HG02678 (cell line): Measurements from ENCODE around the gene ZNF436.

Experiments
- ATAC-seq: cut with Tn5 transposase; IDR thresholded peaks from one replicate; pipeline ENCODE4 v1.9.1; 2021; ENCODE audit warnings: mild to moderate bottlenecking, moderate library complexity; ENCODE audit not compliant: unreplicated experiment

ZNF436 gene

DNA sequence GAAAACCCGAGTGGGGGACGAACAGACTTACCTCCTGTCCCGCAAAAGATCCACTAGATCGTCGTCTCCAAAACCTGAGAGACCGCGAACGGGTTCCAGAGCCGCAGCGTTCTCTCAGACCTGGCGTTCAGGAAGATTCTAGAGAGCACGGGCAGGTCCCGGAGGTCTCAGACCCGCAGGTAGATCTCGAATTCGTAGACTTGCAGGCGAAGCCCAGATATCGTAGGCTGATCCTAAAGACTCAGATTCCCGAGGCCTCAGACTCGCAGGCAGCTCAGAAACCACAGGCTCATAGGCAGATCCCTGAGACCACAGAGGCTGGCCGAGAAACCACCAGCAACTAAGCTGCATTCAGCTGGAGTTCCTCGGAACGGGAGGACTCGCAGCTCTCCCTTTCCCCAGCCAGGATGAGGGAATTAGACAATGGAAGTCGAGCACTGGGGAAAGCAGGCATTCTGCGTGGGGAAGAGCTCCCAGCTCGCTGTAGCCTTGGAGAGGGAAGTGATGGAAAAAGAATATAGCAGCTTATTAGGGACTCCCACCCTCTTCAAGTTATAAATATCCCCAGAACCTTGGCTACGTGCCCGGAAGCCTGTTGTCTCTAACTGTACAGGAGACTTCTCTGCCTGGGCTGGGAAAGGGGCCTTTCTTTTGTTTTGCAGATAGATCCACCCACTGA, at the start of gene ZNF436:
ZNF436 (minus strand) TSS at position 502 of the 679 bp plus-strand sequence. CDS start 1,831 bp downstream, outside the sequence.
- no peak for ATAC-seq

DNA sequence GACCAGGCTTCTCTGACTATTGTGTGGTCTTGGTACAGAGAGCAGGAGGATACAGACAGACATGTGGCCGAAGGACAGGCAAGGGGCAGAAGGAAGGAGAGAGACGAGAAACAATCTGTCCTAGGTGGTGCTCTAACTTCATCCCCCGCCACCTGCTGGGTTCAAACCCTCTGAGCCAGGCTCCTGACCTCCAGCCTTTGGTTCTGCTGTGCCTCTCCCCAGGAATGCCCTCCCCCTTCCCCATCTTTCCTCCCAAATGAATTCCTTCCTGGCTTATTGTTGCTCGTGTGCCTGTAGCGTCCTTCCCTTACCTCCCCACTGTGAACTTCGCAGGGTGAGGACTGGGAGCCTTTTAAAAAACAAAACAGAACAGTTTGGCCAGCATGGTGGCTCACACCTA, 49.5 kb upstream of the ZNF436 start:
- ATAC-seq = no peak

DNA sequence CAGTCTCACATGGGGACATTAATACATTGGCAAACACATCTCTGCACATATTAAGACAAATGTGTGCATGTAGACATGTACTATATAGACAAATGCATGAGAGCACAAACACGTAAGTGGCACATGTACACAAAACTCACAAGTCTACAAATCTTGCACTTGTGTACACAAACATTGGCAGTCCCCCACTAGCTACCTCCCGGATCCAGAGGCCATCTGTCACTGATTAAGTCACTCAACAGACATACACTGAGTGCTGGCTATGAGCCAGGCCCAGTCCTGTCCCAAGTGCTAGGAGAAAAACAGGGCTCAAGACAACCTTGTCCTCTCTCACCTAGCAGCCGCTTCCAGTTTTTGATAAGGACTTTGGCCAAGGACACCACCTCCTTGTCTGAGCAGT, 47.9 kb upstream of the ZNF436 start:
- ATAC-seq = no peak

DNA sequence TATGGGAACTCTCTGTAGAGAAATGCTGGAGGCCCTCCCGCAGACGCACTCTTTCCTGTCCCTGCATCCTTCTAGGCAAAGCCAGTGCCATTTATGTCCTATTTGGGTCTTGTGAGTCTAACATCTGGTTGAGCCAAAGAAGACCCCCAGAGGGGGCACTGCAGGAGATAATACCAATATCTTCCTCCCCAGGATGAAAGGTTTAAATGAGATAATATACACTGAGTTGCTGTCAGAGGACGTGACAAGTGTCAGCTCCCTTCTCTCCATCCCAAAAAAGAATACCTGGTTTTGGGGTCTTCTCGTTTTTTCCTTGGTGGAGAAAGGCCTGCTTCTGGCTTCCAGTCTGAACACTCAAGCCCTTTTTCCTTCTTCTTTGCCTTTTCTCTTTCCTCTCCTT, 47.3 kb upstream of the ZNF436 start:
- ATAC-seq = no peak

DNA sequence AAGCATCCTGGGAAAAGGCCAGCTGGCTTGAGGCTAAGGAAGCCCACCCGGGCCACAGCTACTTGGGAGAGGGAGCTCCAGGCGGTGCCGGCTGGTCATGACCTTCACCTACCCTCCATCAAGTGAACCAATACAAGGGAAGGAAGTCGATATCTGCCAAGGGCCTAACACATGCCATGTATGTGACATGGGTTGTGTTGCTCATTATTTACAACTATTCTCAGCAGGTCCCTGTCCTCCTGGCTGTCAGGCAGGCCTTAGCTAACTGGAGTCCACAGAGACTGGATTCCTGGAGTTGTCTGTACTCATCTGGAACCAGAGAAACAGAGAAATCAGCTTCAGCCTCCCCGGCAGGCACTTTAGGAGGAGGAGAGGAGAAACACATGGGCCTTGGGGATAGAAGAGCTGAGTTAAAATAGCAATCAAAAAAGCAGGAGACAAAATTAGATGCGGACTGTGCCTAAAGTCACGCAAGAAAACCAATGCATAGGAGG, 39.2 kb upstream of the ZNF436 start:
- ATAC-seq = no peak

DNA sequence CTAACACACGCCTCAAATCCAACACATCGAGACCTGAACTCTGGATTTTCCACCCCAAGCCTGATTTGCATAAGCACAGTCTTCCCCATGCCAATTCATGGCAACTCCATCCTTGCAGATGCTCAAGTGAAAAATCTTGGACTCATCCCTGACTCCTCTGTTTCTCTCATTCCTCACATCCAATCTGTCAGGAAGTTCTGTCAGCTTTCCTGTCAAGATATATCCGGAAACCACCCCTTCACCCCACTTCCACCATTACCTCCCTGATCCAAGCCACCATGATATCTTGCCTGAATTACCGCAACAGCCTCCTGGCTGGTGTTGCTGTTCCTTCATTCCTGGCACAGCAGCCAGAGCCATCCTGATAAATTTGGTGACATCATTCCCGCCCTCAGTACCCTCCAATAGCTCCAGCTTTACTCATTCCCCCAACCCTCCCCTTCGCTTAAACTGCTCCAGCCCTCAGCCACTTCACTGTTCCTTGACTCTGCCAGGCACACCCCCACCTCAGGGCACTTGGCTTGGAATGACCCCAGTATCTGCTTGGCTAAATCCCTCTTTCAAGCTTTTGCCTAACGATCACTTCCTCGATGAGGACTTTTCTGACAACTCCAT, 37.5 kb upstream of the ZNF436 start:
- no peak for ATAC-seq

DNA sequence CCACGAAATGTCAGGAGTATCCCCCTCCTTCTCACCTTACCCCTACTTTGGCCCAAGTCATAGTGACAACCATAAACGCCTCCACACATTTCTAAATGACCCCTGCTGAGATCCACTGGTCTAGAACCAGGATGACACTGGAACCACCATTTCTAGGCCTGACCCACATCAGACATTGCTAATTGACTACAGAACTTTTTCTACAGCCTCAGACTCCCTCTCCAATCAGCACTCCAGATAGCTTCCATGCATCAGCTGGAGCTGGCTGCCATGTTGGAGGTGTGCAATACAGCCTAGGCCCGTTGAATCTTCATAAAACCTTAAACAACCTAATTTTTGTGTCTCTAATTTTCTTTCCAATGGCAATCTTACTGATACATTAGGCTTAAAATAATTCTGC, 36.3 kb upstream of the ZNF436 start:
- ATAC-seq = no peak

DNA sequence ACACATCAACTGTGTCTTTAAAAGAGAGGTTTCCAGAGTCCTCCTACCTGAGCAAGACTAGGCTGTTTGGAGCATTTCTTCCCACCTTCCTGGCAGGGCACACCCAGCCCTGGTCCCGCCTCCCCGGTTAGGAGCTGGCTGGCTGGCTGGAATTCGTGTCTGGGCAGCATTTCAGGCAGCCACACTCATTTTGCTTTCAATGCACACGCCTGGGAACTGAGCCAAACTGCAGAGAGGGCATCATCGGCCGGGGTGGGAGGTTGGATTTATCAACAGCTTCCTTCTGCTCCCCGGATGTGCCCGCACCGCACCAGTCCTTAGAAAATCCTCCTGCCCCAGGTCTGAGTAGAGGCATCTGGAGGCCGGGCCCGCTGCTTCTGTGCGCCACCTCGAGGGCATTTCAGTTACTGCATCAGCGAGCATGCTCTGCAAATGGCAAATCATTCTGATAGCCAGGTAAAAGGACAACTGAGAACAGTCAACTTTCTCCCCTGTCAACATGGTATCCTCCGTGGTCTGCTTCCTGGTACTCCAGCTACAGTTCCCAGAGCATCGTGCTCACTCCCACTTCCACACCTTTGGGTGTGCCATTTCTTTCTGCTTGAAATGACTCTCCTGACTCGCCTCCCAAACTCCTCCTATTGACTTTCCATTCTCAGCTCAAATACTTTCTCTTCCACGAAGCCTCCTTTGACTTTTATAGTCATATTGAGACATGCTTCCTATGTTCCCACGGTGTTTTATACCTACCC, 34.3 kb upstream of the ZNF436 start:
- ATAC-seq = no peak

DNA sequence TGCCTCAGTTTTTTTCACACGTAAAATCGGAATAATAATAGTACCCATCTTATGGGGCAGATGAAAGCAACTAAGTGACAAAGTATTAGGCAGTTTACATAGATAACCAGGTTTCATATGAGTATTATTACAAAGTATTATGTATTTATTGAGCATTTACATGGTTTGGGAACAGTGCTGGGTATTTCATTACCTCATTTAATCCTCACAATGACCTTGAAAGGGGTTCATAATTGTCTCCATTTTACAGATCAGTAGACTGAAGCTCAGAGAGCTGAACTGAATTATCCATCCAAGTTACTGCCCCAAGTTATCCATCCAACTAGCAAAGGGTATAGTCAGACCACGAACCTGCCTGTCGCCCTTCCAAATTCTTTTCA, 33.7 kb upstream of the ZNF436 start:
- ATAC-seq = no peak

DNA sequence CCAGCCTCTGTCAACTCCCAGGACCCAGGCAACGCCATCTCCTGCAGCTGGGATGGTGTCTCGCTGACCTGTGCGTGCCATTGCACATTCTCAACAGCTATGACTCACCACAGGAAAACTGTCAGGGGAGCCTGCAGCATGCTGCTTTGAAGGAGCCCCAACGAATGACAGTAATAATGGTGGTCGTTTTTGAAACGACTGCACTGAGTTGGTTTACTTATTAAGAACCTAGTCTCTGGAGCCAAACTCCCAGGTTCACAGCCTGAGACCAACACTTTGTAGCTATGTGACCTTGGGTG, 33.4 kb upstream of the ZNF436 start:
- ATAC-seq = no peak

DNA sequence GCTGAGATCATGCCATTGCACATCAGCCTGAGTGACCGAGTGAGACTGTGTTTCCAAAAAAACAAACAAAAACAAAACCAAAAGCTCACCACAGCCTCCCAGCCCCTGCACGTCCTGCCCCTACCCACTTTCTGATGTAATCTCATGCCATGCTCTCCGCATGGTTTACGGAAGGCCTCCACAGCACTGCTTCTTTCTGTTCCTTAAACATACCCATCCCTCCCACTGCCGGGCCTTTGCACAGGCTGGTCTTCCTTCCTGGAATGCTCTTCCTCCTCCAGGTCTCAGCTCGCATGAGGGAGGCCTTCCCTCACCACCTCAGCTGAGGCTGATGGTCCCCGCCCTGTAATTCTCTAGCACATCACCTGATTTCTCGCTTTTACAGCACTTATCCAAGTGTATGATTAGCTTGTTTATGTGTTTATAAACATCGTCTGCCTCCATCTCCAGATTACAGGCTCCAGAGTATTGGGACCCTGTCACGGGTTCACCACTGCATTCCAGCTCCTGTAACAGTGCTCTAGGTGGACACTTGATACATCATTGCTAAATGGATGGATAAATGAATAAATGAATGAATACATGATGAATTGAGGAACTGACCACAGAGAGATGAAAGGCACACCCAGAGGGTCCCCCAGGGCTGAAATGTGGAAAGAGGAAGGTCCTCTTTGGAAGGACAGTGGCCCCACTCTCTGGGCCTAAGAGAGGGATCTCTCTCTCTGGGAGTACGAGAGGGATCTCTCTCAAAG, 32.8 kb upstream of the ZNF436 start:
- ATAC-seq = no peak

DNA sequence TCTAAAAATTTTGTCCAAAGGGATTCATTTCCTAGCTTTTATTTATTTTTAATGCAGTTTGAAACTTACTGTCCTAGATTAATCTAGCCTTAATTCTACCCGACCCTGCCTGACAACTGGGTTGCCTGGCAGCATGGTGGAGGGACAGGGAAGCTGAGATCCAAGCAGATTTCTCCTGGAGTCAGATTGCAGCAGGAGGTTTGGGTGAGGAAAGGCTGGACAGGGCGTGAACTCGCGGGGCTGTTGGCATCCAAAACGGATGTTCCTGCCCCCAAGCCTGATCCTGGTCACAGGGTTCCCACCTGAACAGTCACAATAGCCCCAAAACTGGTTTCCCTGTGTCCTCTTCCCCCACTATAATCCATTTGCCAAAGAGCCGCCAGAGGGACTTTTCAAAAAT, 31.7 kb upstream of the ZNF436 start:
- no peak for ATAC-seq

DNA sequence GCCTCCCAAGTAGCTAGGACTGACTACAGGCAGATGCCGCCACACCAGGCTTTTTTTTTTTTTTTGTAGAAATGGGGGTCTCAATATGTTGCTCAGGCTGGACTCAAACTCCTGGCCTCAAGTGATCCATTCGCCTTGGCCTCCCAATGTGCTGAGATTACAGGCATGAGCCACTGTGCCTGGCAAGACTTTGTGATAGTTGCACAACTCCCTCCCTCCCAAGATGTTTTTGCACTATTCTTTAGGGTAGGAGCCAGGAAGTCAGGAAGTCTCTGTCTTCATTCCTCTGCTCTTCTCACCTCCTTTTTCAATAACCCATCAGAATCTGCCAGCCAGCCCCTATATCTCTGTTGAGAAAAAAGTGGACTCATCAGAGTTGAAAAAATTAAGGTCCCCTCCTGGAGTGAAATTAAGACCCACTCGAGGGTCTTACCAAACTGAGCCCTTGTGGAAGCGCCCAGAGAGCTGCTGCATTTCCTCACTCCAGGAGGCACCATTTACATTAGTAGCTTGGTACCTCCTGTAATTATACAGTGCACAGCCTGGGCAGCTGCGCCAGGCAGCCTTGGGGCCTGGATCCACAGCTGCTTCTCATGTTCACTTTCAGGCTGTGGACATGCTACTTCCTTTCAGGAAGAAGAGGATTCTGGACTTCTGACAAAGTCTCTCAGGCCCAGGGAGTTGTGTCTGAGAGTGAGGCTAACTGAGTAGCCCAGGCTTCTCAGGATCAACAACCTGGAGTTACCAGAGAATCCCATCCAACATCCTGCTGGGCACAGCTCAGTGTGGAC, 30.9 kb upstream of the ZNF436 start:
- no peak for ATAC-seq

DNA sequence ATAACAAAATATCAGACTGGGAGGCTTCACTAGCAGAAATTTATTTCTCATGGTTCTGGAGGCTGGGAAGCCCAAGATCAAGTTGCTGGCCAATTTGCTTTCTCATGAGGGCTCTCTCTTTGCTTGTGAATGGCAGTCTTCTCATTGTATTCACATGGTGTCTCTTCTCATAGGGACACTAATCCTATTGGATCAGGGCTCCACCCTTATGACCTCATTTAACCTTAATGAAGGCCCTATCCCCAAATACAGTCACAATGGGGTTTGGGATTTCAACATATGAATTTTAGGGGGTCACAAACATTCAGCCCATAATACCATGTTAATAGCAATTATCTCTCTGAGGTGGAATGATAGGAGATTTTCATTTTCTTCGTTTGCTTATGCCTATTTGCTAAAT, 29.6 kb upstream of the ZNF436 start:
- ATAC-seq = no peak

DNA sequence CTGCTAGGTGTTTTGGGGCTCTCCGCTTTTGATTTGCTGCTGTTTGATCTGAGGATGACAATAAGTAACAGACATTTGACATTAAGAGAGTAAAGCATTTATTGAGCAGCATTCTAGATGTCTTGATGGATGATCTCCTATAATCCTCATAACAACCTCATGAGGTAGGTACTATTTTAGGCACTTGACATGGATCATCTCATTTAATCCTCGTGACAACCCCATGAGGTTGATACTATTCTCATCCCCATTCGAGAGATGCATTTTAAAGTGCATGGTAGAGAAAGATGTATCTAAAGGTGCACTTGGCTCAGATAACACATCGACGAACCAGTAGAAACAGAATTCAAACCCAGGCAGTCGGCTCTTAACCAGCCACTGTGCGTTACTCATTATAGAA, 28.3 kb upstream of the ZNF436 start:
- ATAC-seq = no peak

DNA sequence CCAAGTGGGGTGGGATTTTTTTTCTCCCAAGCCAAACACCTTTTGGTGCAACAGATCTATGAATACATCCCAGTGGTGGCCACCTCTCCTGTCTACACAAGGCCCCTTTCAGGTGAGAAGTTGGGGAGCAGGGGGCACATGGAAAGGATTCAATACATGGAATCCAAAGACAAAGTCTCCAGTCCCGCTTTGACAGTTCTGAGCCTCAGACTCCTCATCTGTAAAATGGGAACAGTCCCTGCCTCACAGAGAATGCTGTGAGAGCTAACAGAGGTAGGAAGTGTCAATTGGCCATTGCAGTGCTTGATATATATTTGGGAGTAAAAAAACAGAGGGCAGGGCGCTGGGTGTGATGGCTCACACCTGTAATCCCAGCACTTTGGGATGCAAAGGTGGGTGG, 26.7 kb upstream of the ZNF436 start:
- no peak for ATAC-seq

DNA sequence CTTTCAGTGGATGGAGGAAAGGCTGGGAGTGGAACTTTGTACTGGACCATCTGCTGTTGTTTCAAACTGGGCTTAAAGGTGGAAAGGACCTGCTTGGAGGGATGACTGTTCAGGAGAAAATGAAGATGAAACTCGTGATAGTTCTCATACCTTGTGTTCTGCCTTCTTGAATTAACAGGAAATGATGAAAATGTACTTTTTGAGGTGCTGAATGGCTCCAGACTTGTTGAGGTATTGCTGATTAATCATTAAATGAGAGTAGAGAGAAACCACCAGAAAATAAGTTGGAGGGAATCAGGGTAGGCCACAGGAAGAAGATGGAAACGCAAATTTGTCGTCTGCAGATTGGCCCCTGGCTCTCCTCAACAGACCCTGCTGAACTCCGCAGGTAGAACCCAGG, 26.2 kb upstream of the ZNF436 start:
- ATAC-seq = no peak

DNA sequence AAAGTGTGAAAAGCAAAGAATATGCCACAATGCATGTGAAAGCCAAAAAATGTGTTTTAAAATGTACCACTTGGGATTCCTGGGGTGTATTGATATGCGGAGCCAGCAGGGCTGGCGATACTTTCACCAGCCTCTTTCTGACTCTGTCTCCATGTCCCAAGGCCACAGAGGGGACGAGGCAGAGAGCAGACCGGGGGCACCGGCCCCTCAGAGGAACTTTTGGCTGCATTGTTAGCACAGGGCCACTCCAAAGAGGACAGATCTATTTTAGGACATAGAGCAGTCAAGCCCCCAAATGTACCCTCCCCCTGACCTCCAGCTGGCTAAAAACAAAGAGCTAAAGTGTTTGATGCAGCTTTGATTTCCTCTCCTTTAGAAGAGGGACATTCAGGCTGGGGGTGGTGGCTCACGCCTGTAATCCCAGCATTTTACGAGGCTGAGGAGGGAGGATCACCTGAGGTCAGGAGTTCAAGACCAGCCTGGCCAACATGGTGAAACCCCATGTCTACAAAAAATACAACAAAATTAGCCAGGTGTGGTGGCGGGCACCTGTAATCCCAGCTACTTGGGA, 25.6 kb upstream of the ZNF436 start:
- ATAC-seq = no peak

DNA sequence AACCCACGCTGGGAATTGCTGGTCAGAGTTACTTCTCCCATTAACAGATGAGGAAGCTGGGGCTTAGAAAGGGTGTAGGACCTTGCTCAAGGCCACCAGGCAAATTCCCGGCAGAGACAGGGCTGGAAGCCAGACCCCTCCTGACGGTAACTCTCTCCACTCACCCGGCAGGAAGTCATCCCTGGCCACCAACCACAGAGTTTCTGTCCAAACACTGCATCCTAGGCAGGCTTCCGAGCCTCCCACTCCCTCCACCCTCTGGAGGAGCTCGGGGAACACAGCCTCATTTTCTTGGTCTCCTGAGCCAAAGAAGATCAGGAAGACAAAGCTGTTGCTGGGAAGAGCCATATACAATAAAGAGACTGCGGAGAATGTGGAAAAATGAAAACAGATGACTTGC, 25.0 kb upstream of the ZNF436 start:
- no peak for ATAC-seq

DNA sequence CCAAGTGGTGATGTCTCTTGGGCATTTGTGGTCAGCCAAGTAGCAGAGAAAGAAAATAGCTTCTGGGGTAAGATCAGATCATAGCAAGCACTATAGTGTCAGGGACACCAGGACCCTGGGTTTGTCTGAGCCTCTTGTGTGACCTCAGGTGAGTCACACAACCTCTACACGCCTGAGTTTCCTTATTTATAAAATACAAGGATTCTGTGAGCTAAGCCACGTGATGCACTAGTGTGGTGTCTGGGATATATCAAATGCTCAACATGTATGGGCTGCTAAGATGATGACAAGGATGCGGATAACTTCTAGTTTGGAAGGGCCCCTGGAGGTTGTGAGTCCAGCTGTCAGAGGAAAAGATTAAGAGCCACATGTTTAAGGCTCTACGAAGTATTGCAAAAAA, 24.5 kb upstream of the ZNF436 start:
- ATAC-seq = no peak
